Measurements from ENCODE around the gene TBC1D22B. TPM values are rescaled to one million over a fixed set of nuclear protein-coding genes. Genes with fewer than 3 reads are reported as not detected.

Gene TBC1D22B
- total and polyA plus RNA-seq, 9 of the 15 experiments (the other 6 are each of a cell fraction or from before 2014, with no cell fraction given) = 4.8 to 24.2 (median 13.5) TPM

DNA sequence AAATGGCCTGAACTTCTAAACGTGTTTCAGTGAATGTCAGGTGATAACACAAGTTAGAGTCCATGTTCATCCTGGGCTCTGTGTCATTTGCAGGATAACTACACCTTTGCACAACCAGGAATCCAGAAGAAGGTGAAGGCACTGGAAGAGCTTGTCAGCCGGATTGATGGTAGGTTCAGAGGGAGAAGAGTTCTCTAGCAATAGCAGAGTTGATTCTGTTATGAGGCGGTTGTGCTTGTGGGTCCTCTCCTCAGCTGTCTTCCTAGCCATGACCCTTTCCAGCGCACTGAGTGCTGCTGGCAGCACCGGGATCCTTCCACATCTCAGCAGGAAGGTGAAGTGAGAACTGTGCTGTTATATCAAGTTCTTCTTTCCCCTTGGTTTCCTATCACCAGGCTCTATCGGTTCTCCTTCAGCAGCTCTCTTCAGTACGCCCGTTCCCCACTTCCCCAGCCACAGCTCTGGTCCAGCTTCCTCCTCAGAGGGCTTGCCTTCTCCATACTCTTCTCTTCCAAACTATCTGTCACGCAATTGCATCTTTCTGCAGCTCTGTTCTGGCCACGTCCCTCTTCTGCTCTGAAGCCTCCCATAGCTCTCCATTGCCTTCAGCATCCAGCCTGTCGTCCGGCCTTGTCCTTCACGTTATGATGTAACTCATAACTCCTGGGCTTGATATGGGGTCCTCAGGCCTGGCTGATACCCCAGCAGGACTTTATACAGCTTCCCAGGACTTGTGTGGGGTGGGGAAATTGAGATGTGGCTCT lies 56.3 kb downstream of the TBC1D22B start (continued):
- TF ChIP-seq ZNF143 (CRISPR knock-in tag; IDR thresholded peaks at IDR 0.05) = 0 out of 2 replicates have a peak, but pooled peaks have one; percentile 41
- TF ChIP-seq, protein P1, sequence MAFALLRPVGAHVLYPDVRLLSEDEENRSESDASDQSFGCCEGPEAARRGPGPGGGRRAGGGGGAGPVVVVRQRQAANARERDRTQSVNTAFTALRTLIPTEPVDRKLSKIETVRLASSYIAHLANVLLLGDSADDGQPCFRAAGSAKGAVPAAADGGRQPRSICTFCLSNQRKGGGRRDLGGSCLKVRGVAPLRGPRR (CRISPR knock-in tag; IDR thresholded peaks at IDR 0.05) = no peak
- TF ChIP-seq, protein P2, sequence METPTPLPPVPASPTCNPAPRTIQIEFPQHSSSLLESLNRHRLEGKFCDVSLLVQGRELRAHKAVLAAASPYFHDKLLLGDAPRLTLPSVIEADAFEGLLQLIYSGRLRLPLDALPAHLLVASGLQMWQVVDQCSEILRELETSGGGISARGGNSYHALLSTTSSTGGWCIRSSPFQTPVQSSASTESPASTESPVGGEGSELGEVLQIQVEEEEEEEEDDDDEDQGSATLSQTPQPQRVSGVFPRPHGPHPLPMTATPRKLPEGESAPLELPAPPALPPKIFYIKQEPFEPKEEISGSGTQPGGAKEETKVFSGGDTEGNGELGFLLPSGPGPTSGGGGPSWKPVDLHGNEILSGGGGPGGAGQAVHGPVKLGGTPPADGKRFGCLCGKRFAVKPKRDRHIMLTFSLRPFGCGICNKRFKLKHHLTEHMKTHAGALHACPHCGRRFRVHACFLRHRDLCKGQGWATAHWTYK (CRISPR knock-in tag; IDR thresholded peaks at IDR 0.05) = no peak
- TF ChIP-seq HEY1 (CRISPR knock-in tag; IDR thresholded peaks at IDR 0.05; ENCODE audit: borderline replicate concordance) = no peak
- no peak for TF ChIP-seq ZNF830 (CRISPR knock-in tag; IDR thresholded peaks at IDR 0.05)

DNA sequence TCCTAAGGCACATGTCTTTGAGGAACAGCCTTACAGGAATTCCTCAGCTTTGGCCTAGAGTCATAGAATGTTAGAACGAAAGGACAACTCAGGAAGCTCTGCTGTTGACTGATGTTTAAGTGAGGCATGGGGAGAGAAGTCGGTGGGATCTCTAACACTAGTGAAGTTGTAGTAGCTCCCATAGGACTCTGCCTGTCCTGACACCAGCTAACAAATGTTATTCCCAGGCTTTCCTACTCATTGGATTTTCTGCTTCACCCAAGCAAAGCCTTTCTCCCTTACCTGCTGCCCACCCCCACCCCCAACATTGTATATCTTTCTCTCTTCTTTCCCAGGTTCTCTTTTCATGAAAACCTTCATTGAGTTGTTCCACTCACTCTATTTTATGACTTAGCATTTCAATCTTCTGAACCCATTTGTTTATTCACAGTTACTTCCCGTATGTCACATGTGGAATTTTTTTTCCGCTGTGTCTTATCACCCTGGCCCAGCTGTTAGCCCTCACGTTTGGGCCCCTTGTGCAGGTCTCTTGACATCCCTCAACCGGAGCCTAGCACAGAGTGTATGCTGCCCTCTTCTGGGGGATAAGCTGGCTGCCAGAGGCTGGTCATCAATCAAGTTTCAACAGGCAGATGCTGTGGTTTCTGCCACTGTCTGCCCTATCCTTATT lies 57.0 kb downstream of the TBC1D22B start:
- ChIA-PET POLR2A (interaction anchor here (0.5 to 2.8 kb wide), 13 partner anchors 9 to 281 kb away, joined by 3 to 25 read pairs (median 3); partner anchors contain the start of genes TBC1D22B and TMEM217), CTCF (ENCODE audit: low intra/inter-chr PET ratio) (interaction anchor here (0.6 to 2.5 kb wide), 8 partner anchors 102 to 295 kb away, joined by 3 to 36 read pairs (median 4); no protein-coding TSS in a partner anchor)
- H3K4me2 ChIP-seq (ENCODE audit: insufficient read depth, low read length) = peak overlapping the region; percentile 27; the same call in 1 of the 2 replicates
- WGBS (ENCODE audit: insufficient coverage, low coverage, missing lambda C conversion rate) = 11% methylated on average over 6 of the region's 6 CpGs
- in situ Hi-C loops (cut with MboI) (loop anchor here (5.0 kb wide), 2 partner anchors 102 to 292 kb away; no protein-coding TSS in a partner anchor), intact Hi-C loops (cut with micrococcal nuclease) (loop anchor here (1.0 to 2.0 kb wide), 7 partner anchors 12 to 296 kb away; partner anchors contain the start of gene TBC1D22B)
- FAIRE-seq = peak; percentile 99
- H3K27ac ChIP-seq (ENCODE audit: extremely low read depth, low read depth, low read length) = peak overlapping the region; percentile 79
- no peaks in the 10 kb centered on the region for H3K9me3 ChIP-seq (replicated peaks; ENCODE audit: control insufficient read depth, insufficient read depth, low read depth, low read length)
- H3K9ac ChIP-seq (ENCODE audit: insufficient read depth in 1 of 2, low read depth in 2 of 2, low read length in 2 of 2) = peak overlapping the region; percentile 12 to 47; a peak in 3 of 4 replicates
- H3K4me1 ChIP-seq (replicated peaks in 1 of 2; ENCODE audit: control insufficient read depth in 2 of 2, insufficient read depth in 2 of 2, low read length in 2 of 2) = peaks cover 21 to 38% of the 10 kb centered on the region in 2 experiments
- no peaks in the 10 kb centered on the region; the same call in 1 of the 2 replicates for H4K20me1 ChIP-seq (replicated peaks; ENCODE audit: control insufficient read depth, insufficient read depth, low read length)
- ATAC-seq = peak; percentile 96
- H3K36me3 ChIP-seq (ENCODE audit: control insufficient read depth, insufficient read depth, low read length) = peaks cover 70% of the 10 kb centered on the region
- peaks cover 5% of the 10 kb centered on the region for H3K9me1 ChIP-seq (ENCODE audit: control insufficient read depth, insufficient read depth, low read length)
- peak; percentile 95 to 99 (median 98) for DNase-seq (ENCODE audit: extremely low read depth in 1 of 4, low spot score in 3 of 4)
- no peaks in the 10 kb centered on the region for H3K79me2 ChIP-seq (ENCODE audit: control insufficient read depth, insufficient read depth, low read length)
- no peak overlapping the region for H2AFZ ChIP-seq (ENCODE audit: low read depth, low read length)
- no peaks in the 10 kb centered on the region for H3K27me3 ChIP-seq (ENCODE audit: control insufficient read depth in 2 of 2, insufficient read depth in 2 of 2, low read length in 2 of 2)
- H3K4me3 ChIP-seq = no peak overlapping the region
- BruUV-seq (replicated peaks) = no TSS peak
- peak; percentile 87 for TF ChIP-seq BRD9 (IDR thresholded peaks at IDR 0.05; ENCODE audit: low read depth, partially characterized antibody)
- TF ChIP-seq GATAD2B (IDR thresholded peaks at IDR 0.05; ENCODE audit: borderline replicate concordance) = peak; percentile 93
- peak in 1 of 2 experiments; percentile 58; a peak in 2 of 4 replicates for TF ChIP-seq KDM4B (IDR thresholded peaks at IDR 0.05; ENCODE audit: borderline replicate concordance in 2 of 2, low read depth in 1 of 2)
- TF ChIP-seq, protein P3, sequence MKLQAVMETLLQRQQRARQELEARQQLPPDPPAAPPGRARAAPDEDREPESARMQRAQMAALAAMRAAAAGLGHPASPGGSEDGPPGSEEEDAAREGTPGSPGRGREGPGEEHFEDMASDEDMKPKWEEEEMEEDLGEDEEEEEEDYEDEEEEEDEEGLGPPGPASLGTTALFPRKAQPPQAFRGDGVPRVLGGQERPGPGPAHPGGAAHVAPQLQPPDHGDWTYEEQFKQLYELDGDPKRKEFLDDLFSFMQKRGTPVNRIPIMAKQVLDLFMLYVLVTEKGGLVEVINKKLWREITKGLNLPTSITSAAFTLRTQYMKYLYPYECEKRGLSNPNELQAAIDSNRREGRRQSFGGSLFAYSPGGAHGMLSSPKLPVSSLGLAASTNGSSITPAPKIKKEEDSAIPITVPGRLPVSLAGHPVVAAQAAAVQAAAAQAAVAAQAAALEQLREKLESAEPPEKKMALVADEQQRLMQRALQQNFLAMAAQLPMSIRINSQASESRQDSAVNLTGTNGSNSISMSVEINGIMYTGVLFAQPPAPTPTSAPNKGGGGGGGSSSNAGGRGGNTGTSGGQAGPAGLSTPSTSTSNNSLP (IDR thresholded peaks at IDR 0.05; ENCODE audit: borderline replicate concordance, low read depth, low read length) = peak; percentile 96
- TF ChIP-seq, protein P4, sequence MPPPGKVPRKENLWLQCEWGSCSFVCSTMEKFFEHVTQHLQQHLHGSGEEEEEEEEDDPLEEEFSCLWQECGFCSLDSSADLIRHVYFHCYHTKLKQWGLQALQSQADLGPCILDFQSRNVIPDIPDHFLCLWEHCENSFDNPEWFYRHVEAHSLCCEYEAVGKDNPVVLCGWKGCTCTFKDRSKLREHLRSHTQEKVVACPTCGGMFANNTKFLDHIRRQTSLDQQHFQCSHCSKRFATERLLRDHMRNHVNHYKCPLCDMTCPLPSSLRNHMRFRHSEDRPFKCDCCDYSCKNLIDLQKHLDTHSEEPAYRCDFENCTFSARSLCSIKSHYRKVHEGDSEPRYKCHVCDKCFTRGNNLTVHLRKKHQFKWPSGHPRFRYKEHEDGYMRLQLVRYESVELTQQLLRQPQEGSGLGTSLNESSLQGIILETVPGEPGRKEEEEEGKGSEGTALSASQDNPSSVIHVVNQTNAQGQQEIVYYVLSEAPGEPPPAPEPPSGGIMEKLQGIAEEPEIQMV (tag; conservative IDR thresholded peaks at IDR 0.05; ENCODE audit: low read depth) = peak; percentile 30; the same call in 1 of the 2 replicates
